CD4-positive, alpha-beta T cell treated with Interleukin-17A for 1 hour (primary cell): ENCODE results near the gene SEMA5B.

ENCODE experiments used
- DNase-seq: peaks from one replicate; pipeline ENCODE4 v3.0.0-alpha.2; 2020

SEMA5B gene

GRCh38 chr3:122967356-122967755 is 60.2 kb downstream of the SEMA5B start:
- DNase-seq: no peak

- DNase-seq: no peak
These were observed 61.5 kb downstream of the SEMA5B start for GRCh38 chr3:122966045-122966444.

GRCh38 chr3:122964811-122965210 is 62.8 kb downstream of the SEMA5B start:
- no peak for DNase-seq

- no peak for DNase-seq
These were observed 65.4 kb downstream of the SEMA5B start for GRCh38 chr3:122962149-122962548.

DNA sequence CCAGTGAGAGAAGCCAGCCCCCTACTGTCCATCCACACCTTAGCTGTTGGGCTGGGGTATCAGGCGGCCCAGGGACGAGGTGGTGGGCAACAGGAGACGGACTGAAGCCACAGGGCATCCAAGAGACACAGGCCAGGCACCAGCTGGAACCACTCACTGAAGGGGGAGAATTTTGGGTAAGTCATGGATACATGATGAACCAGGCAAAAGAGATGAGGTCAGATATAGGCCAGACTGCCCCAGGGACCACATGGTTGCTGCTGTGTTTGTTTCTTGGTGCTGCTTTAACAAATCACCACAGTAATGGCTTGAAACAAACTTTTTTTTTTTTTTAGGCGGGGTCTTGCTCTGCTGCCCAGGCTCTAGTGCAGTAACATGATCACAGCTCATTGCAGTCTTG is 66.4 kb downstream of the SEMA5B start:
- DNase-seq: no peak

DNA sequence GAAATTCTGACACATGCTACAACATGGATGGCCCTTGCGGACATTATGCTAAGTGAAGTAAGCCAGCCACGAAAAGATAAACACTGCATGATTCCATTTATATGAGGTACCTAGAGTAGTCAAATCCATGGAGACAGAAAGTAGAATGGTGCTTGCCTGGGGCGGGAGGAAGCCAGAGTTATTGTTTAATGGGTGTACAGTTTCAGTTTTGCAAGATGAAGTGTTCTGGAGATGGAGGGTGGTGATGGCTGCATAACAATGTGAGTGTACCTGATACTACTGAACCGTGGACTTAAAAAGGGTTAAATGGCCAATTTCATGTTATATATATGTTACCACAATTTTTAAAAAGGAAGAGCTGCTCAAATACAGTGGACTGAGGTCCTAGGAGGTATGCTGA is 66.9 kb downstream of the SEMA5B start:
- DNase-seq: no peak

DNA sequence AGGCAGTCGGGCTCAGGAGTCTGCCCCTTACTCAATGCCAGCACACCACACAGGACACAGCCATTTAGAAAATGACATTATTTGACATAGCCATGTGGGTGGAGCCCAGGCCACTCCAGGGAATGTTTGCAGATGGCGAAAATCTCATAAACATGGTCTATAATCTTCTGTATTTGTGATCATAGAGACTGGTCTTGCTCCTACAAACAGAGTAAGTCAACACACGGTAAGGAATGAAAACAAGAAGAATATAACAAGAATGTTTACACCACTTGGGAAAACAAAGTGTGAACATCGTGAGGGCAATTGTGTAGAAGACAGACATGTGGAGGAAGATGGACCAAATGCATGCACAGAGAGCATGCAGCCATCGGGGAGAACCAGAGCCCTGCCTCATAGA is 68.2 kb downstream of the SEMA5B start:
- no peak for DNase-seq

- no peak for DNase-seq
These were observed 69.6 kb downstream of the SEMA5B start for GRCh38 chr3:122957707-122958689.

GRCh38 chr3:122956693-122957455 is 70.7 kb downstream of the SEMA5B start:
- no peak for DNase-seq

DNA sequence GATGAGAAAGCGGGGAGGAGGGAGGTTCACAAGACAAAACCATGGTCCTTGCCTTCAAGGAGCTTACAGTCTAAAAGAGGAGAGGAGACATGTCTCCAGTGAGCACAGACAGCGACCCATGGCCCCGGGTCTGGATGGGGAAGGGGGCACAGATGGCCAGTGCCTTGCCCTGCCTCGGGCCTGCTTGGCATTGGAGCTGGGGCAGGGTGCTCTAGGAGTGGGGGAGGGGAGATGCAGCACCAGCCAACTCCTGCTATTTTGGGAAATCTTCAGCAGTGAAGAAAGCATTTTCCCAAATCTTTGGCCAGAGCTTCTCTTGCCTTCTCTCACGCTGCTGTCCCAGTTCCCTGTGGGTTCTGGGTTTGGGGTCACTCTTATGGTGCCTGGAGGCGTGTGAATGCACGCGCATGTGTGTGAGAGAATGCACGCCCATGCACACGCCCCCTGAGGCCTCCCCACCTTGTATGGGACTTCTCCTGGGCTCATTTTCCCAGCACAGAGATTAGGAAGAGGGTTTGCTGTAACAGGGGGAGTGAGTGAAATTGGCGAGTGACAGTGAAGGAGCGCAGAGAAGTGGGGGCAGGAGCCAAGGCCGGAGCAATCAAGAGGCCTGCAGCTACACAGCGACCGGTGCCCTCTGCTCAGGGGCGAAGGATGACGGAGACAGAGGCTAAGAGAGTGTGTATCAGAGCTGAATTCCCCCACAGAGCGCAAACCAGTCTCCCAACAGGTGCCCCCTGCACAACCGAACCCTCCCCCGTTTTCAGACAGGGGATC is 71.5 kb downstream of the SEMA5B start:
- no peak for DNase-seq

- DNase-seq: no peak
These were observed 75.0 kb downstream of the SEMA5B start for GRCh38 chr3:122952520-122952919.

- no peak for DNase-seq
These were observed 79.2 kb downstream of the SEMA5B start for GRCh38 chr3:122948408-122948807.

GRCh38 chr3:122947738-122948137 is 79.8 kb downstream of the SEMA5B start:
- no peak for DNase-seq

- DNase-seq: no peak
These were observed 80.4 kb downstream of the SEMA5B start for GRCh38 chr3:122947196-122947595.

GRCh38 chr3:122946185-122946584 is 81.4 kb downstream of the SEMA5B start:
- no peak for DNase-seq

GRCh38 chr3:122945230-122945629 is 82.3 kb downstream of the SEMA5B start:
- no peak for DNase-seq

GRCh38 chr3:122944671-122945161 is 82.8 kb downstream of the SEMA5B start:
- no peak for DNase-seq

GRCh38 chr3:122943828-122944190 is 83.8 kb downstream of the SEMA5B start:
- DNase-seq: no peak

GRCh38 chr3:122942937-122943827 is 84.4 kb downstream of the SEMA5B start:
- DNase-seq: no peak

- DNase-seq: no peak
These were observed 85.3 kb downstream of the SEMA5B start for GRCh38 chr3:122942239-122942638.

DNA sequence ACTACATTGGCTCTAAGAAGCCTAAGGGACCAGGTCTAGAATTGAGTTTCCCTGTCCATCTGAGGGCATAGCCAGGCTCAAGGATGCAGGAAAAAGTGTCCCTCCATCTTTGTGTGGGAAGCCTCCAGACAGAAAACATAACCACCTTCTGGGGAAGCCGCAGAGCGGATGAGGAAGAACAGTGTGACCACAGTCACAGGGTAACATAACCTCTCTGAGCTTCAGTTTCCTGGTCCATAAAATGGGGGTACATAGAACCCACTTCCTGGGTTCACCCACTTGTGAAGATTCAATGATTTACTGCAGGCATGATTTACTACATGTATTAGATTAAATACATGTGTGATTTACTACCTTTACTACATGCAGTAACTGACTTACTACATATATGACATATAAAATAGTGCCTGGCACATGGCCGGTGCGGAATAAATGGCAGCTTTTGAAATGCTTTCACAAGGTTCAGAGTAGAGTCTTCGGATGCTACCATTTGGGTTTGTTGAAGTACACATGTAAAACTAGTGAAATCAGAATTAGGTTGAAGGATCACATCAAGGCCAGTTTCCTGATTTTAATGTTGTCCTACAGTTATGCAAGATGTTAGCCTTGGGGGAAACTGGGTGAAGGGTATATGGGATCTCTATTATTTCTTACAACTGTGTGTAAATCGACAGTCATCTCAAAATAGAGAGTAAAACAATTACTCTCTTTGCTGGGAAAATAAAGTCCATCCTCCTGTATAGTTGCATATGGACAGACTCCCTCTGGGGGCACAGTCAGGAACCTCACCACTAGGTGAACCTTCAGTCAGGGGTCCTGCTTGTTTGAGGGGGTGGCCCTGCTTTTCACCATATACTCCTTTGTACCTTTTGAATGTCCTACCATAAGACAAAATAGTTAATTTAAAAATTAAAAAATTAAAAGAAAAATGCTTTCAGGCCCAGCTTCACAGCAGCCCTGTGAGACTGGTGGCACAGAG is 86.0 kb downstream of the SEMA5B start:
- peak; percentile 30 for DNase-seq
